ENCODE measurements around the gene MAP3K9. TPM values are rescaled to one million over a fixed set of nuclear protein-coding genes. Genes with fewer than 3 reads are reported as not detected.

Gene MAP3K9
- total RNA-seq, 1 donor from 2014 or later = 10.3 TPM

- Mint-ChIP-seq H3K36me3 (ENCODE audit: low read depth) (no peaks in the 10 kb centered on the region), H3K27ac (ENCODE audit: unreplicated experiment) (no peak overlapping the region), H3K9me3 (no peaks in the 10 kb centered on the region), H3K4me1 (peaks cover 7% of the 10 kb centered on the region), H3K27me3 (ENCODE audit: low read depth) (peaks cover 29% of the 10 kb centered on the region), H3K4me3 (no peak overlapping the region)
- TF ChIP-seq CTCF (conservative IDR thresholded peaks at IDR 0.05) = no peak
- no peak for DNase-seq (ENCODE audit: low read depth, low spot score)
Measured at GRCh38 chr14:70827347-70827746, 18.0 kb upstream of the MAP3K9 start.

- Mint-ChIP-seq H3K36me3 (ENCODE audit: low read depth) (no peaks in the 10 kb centered on the region), H3K27ac (ENCODE audit: unreplicated experiment) (no peak overlapping the region), H3K27me3 (ENCODE audit: low read depth) (peaks cover 57% of the 10 kb centered on the region), H3K4me3 (peak overlapping the region; percentile 91), H3K9me3 (no peaks in the 10 kb centered on the region), H3K4me1 (peaks cover 7% of the 10 kb centered on the region)
- TF ChIP-seq CTCF (conservative IDR thresholded peaks at IDR 0.05) = no peak
- DNase-seq (ENCODE audit: low read depth, low spot score) = no peak
Measured at GRCh38 chr14:70823281-70823680, 14.0 kb upstream of the MAP3K9 start.

GRCh38 chr14:70822530-70823185 is 13.3 kb upstream of the MAP3K9 start:
- Mint-ChIP-seq H3K4me1 (peaks cover 10% of the 10 kb centered on the region), H3K9me3 (no peaks in the 10 kb centered on the region), H3K4me3 (peak overlapping the region; percentile 91), H3K27me3 (ENCODE audit: low read depth) (peaks cover 61% of the 10 kb centered on the region), H3K27ac (ENCODE audit: unreplicated experiment) (no peak overlapping the region), H3K36me3 (ENCODE audit: low read depth) (no peaks in the 10 kb centered on the region)
- DNase-seq (ENCODE audit: low read depth, low spot score) = peak; percentile 56
- TF ChIP-seq CTCF (conservative IDR thresholded peaks at IDR 0.05) = no peak

GRCh38 chr14:70821584-70822529 is 12.5 kb upstream of the MAP3K9 start:
- peak; percentile 33 for DNase-seq (ENCODE audit: low read depth, low spot score)
- no peaks in the 10 kb centered on the region for H3K9me3 Mint-ChIP-seq
- no peak overlapping the region for H3K27ac Mint-ChIP-seq (ENCODE audit: unreplicated experiment)
- no peak for TF ChIP-seq CTCF (conservative IDR thresholded peaks at IDR 0.05)
- H3K4me1 Mint-ChIP-seq = peaks cover 13% of the 10 kb centered on the region
- H3K4me3 Mint-ChIP-seq = peak overlapping the region; percentile 91
- H3K27me3 Mint-ChIP-seq (ENCODE audit: low read depth) = peaks cover 60% of the 10 kb centered on the region
- no peaks in the 10 kb centered on the region for H3K36me3 Mint-ChIP-seq (ENCODE audit: low read depth)

GRCh38 chr14:70816525-70816924 is 7.2 kb upstream of the MAP3K9 start:
- no peak for DNase-seq (ENCODE audit: low read depth, low spot score)

More at GRCh38 chr14:70816525-70816924, 7.2 kb upstream of the MAP3K9 start:
- Mint-ChIP-seq H3K36me3 (ENCODE audit: low read depth) (no peaks in the 10 kb centered on the region), H3K27ac (ENCODE audit: unreplicated experiment) (no peak overlapping the region), H3K27me3 (ENCODE audit: low read depth) (peaks cover 34% of the 10 kb centered on the region), H3K4me1 (peaks cover 10% of the 10 kb centered on the region), H3K9me3 (no peaks in the 10 kb centered on the region), H3K4me3 (no peak overlapping the region)
- no peak for TF ChIP-seq CTCF (conservative IDR thresholded peaks at IDR 0.05)
